ENCODE results near the gene RAMP1. TPM values are rescaled to one million over a fixed set of nuclear protein-coding genes. Genes with fewer than 3 reads are reported as not detected.

RAMP1 gene
- total and polyA plus RNA-seq, 2 of the 4 experiments (the other 2 are of a cell fraction): 15.8 to 77.1 TPM

- H3K36me3 ChIP-seq (ENCODE audit: control insufficient read depth, insufficient read depth, low read length): no peaks in the 10 kb centered on the region
- no peak overlapping the region for H4K8ac ChIP-seq (ENCODE audit: low read depth in 2 of 2, low read length in 2 of 2)
- H4K20me1 ChIP-seq (ENCODE audit: insufficient read depth, low read length): no peaks in the 10 kb centered on the region
- no peak overlapping the region for H3K4me2 ChIP-seq (ENCODE audit: low read depth, low read length)
- H3K14ac ChIP-seq (replicated peaks; ENCODE audit: low read depth, low read length): no peak overlapping the region
- no peak overlapping the region for H2BK15ac ChIP-seq (ENCODE audit: low read depth, low read length)
- no peak for TF ChIP-seq CTCF (conservative IDR thresholded peaks at IDR 0.05; ENCODE audit: low read depth, low read length)
- no peak for TF ChIP-seq RFX5 (IDR thresholded peaks at IDR 0.05; ENCODE audit: low read depth, low read length)
- TF ChIP-seq FOS (IDR thresholded peaks at IDR 0.05; ENCODE audit: low read depth, low read length): no peak
- no peak for TF ChIP-seq ELK1 (IDR thresholded peaks at IDR 0.05; ENCODE audit: borderline replicate concordance, low read depth, low read length)
- TF ChIP-seq CEBPB (IDR thresholded peaks at IDR 0.05; ENCODE audit: low read depth, low read length): no peak
- no peak for TF ChIP-seq MAFK (IDR thresholded peaks at IDR 0.05; ENCODE audit: low read depth, low read length)
- no peak for TF ChIP-seq SMC3 (IDR thresholded peaks at IDR 0.05; ENCODE audit: low read depth, low read length)
- no peak for TF ChIP-seq CHD1 (IDR thresholded peaks at IDR 0.05; ENCODE audit: low read depth, low read length)
- TF ChIP-seq MXI1 (IDR thresholded peaks at IDR 0.05; ENCODE audit: borderline replicate concordance, low read depth, low read length): no peak
- H3K27ac ChIP-seq (ENCODE audit: insufficient read depth, low read length): no peak overlapping the region
- BruUV-seq (replicated peaks): no TSS peak
- dilution Hi-C loops (cut with HindIII; ENCODE audit: low sequenced_read_pairs, unreplicated experiment): no loop called here
- peaks cover 4% of the 10 kb centered on the region; the same call in 1 of the 2 replicates for H3K4me1 ChIP-seq (ENCODE audit: control insufficient read depth, insufficient read depth, low read length)
- in situ Hi-C loops (cut with MboI; ENCODE audit: low sequenced_read_pairs): loop anchor here (5.0 kb wide), 1 partner anchor 405 kb away; no protein-coding TSS in a partner anchor
- no peaks in the 10 kb centered on the region; the same call in 1 of the 2 replicates for H3K27me3 ChIP-seq (ENCODE audit: control insufficient read depth, insufficient read depth, low read length)
- H3K9ac ChIP-seq (ENCODE audit: low read depth, low read length): no peak overlapping the region
- no peak overlapping the region for H2AFZ ChIP-seq (replicated peaks; ENCODE audit: low read length, poor library complexity)
- intact Hi-C loops (cut with micrococcal nuclease): loop anchor here (1.0 to 5.0 kb wide), 5 partner anchors 109 to 406 kb away; partner anchors contain the start of genes SCLY and UBE2F
- ChIA-PET CTCF (interaction anchor here (0.7 to 2.9 kb wide), 8 partner anchors 47 to 408 kb away, joined by 3 to 21 read pairs (median 4); no protein-coding TSS in a partner anchor), POLR2A (ENCODE audit: unreplicated experiment) (no interaction called here)
- 56% methylated on average over 4 of the region's 8 CpGs; no CpG with 5 or more reads in 1 of the 2 experiments for WGBS, 2 experiments (ENCODE audit: extremely low coverage in 2 of 2, insufficient read length in 1 of 2)
- no peaks in the 10 kb centered on the region for H3K9me3 ChIP-seq (ENCODE audit: control insufficient read depth, insufficient read depth, low read length)
- no peaks in the 10 kb centered on the region for H3K9me1 ChIP-seq (ENCODE audit: insufficient read depth, low read length)
- H2AK9ac ChIP-seq (replicated peaks; ENCODE audit: low read depth, low read length, poor library complexity): no peak overlapping the region
- DNase-seq: no peak
- no peak overlapping the region for H3K4ac ChIP-seq (ENCODE audit: low read depth, low read length)
- no peak overlapping the region for H3K18ac ChIP-seq (ENCODE audit: low read depth, low read length)
- no peak overlapping the region for H2AK5ac ChIP-seq (ENCODE audit: low read depth, low read length)
- no peak overlapping the region for H2BK20ac ChIP-seq (ENCODE audit: low read depth, low read length)
- H3K79me1 ChIP-seq (ENCODE audit: low read depth in 1 of 2, low read length in 2 of 2): no peaks in the 10 kb centered on the region; a peak in 1 of 4 replicates
- H4K5ac ChIP-seq (ENCODE audit: low read depth, low read length): no peak overlapping the region
- H3K4me3 ChIP-seq (ENCODE audit: insufficient read depth, low read depth, low read length): no peak overlapping the region
- no peak overlapping the region for H3K23ac ChIP-seq (ENCODE audit: low read depth, low read length)
- H4K91ac ChIP-seq (ENCODE audit: insufficient read depth, low read depth, low read length): no peak overlapping the region
- H2BK120ac ChIP-seq (ENCODE audit: low read depth, low read length): no peak overlapping the region
- no peak overlapping the region for H3K56ac ChIP-seq (ENCODE audit: extremely low read depth, insufficient read depth, low read length)
- no peak for ATAC-seq (ENCODE audit: low read depth)
- H2BK5ac ChIP-seq (ENCODE audit: low read depth, low read length, poor library complexity, severe bottlenecking): no peak overlapping the region
Measured at GRCh38 chr2:237857791-237858190, 1.6 kb upstream of the RAMP1 start.
